ENCODE data around the gene DHRS1.

GRCh38 chr14:24269368-24269767, 30.2 kb downstream of the DHRS1 start:
- TF ChIP-seq POLR2A (IDR thresholded peaks at IDR 0.05; ENCODE audit: borderline replicate concordance, extremely low read depth, insufficient read depth, insufficient read length) (no peak), POLR2AphosphoS5 (IDR thresholded peaks at IDR 0.05; ENCODE audit: low read depth, low read length) (no peak), ZNF274 (IDR thresholded peaks at IDR 0.05; ENCODE audit: low read depth, low read length) (no peak), CTCF (IDR thresholded peaks at IDR 0.05 in 2 of 3, conservative IDR thresholded peaks at IDR 0.05 in 1 of 3; ENCODE audit: borderline replicate concordance in 1 of 3, insufficient read depth in 1 of 3, low read depth in 2 of 3, low read length in 2 of 3) (no peak), SIN3A (IDR thresholded peaks at IDR 0.05; ENCODE audit: low read depth) (no peak), EGR1 (IDR thresholded peaks at IDR 0.05; ENCODE audit: low read depth) (no peak), EZH2phosphoT487 (IDR thresholded peaks at IDR 0.05; ENCODE audit: borderline replicate concordance) (no peak), CBX3 (IDR thresholded peaks at IDR 0.05; ENCODE audit: low read depth) (no peak)

All from HCT116 (cell line).